HG02981 (cell line): ENCODE data around the gene JMJD4.

Experiments
- ATAC-seq: cut with Tn5 transposase; IDR thresholded peaks from one replicate; pipeline ENCODE4 v1.9.1; 2021; ENCODE audit warnings: mild to moderate bottlenecking, moderate library complexity; ENCODE audit not compliant: unreplicated experiment

The JMJD4 gene

DNA sequence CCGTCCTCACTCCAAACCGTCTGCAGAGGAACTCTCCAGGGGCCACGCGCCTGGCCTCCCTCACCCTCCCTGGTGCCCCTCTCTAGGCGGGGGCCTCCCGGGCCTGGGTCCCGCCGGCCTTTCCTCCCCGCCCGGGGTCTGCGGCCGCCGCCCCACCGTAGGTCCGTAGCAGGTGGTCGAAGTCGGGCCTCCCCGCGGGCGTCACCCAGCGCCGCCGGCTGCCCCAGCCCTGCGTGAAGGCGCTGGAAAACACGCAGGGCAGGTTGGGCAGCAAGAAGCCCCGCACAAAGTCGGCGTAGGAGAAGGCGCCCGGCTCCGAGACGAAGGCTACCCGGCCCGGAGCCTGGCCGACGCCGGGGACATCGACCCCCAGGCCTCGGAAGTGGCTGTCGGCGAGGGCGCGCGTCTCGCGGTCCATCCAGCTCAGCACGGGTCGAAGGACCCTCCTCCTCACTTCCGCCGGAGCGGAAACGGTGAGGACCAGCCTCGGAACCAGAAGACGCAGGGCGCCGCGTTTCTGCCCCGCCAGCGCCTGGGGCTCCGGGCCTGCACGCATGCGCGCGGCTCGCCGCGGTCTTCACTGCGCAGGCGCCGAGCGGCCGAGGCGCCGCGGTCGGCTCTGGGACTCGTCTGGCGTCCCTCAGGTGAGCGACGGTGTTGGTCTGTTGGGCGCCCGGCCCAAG, at the start of gene JMJD4, which contains the start of gene SNAP47:
JMJD4 (minus strand) TSS at position 447 of the 683 bp plus-strand sequence; CDS start at position 418, 29 bp downstream.
SNAP47 (plus strand) TSS at position 580 of the 683 bp plus-strand sequence. CDS start 12,302 bp downstream, outside the sequence.
- ATAC-seq, result peak; percentile 91

GRCh38 chr1:227782226-227782625, 47.1 kb upstream of the JMJD4 start:
- ATAC-seq, result no peak

GRCh38 chr1:227781314-227781930, 46.3 kb upstream of the JMJD4 start:
- ATAC-seq, result no peak

DNA sequence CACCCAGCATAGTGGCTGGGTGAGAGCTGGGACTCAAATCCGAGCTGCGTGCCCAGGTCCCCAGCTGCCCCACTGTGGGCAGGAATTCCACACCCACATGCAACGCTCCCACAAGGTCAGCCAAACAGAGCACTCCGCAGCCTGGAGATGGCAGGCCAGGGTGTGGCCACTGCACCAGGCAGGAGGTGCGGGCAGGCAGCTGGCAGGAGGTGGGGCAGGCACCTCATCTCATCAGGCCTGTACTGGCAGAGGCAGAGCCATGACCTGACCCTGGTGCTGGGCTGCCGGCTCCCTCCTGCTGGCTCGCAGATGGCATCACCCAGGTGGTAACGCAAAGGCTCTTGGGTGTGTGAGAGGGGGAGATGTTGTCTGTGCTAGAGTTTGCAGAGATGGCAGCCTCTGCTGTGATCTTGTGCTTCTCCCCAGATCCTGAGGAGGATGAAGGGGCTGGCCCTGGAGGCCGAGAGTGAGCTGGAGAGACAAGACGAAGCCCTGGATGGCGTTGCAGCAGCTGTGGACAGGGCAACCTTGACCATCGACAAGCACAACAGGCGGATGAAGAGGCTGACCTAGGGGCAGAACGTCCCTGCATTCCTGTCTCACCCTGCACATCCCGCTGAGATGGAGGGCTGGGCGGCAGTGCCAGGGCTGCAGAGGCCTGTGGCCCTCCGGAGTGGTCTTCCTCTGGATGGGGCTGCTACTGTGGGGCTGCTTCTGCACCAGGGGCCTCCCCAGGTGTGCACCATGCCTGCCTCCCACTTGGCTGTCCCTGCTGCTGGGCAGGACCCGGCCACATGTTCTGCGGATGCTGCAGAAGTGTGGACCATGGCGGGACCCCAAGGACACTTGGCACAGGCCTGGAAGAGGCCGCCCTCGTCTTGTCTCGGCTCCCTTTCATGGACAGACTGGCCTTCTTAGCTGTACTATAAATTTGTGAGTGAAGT, 45.3 kb upstream of the JMJD4 start:
- ATAC-seq, result no peak

DNA sequence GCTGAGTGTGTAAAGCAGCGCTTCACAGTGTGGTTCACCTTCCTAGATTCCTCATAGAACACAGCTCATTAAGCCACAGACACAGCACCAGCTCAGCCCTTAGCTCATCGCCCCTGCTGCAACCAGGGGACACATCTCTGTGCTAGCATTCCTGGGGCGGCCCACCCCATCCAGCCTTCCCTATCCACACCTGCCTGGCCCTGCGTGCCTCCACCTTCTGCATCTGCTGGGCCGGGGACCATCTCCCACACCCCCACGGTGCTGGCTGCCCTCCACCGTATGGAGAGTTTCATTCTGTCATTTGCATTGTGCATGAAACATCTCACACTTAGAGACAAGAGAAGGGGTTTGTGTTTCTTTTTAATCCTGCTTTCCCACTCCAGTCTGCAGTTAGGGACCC, 44.6 kb upstream of the JMJD4 start:
- ATAC-seq, result no peak

DNA sequence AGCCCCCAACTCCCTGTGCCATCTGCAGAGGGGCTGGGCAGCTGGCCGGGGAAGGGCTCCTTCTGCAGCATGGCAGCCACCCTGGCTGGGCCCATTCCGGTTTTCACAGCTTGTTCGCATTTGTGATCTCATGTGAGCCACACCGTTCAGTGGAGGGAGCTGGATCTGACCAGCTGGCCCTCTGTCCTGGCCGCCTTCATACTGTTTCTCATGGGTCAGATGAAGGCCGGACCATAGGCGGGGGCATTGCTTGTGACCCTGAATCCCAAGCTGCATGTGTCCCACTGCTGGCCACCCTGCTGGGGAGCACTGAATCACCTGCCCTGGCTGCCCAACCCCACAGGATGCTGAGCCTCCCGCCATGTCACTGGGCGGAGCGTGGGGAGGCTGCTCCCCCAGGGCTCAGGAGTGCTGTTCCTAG, 43.9 kb upstream of the JMJD4 start:
- ATAC-seq, result no peak

DNA sequence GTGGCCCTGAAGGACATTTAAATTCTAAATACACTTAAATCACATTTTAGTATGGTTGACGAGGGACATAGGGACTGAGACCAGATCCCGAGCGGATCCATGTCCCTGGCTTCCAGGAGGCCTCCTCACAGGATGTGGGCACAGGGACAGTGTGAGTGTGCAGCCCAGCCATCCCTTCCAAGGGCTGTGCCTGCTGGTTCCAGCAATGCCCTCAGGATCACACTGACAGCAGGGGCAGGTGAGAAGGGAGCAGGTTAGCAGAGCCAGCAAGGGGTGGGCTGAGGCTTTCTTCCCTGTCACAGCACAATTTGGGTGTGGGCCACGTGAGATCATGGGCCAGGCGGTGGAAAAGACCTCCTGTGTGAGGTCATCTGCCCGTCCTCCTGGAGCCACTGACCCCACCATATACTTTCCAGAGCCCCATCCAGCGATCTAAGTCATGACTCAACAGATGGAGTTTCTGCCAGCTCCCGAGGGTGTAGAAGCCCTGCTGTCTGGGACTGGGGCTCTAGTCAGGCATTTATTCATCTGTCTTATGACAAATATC, 43.4 kb upstream of the JMJD4 start:
- no peak for ATAC-seq

- no peak for ATAC-seq
Observed at GRCh38 chr1:227777646-227778045, 42.5 kb upstream of the JMJD4 start.

- ATAC-seq, result no peak
Observed at GRCh38 chr1:227777156-227777555, 42.1 kb upstream of the JMJD4 start.

GRCh38 chr1:227776331-227776771, 41.2 kb upstream of the JMJD4 start:
- ATAC-seq, result no peak

- ATAC-seq, result no peak
Observed at GRCh38 chr1:227775841-227776240, 40.7 kb upstream of the JMJD4 start.

DNA sequence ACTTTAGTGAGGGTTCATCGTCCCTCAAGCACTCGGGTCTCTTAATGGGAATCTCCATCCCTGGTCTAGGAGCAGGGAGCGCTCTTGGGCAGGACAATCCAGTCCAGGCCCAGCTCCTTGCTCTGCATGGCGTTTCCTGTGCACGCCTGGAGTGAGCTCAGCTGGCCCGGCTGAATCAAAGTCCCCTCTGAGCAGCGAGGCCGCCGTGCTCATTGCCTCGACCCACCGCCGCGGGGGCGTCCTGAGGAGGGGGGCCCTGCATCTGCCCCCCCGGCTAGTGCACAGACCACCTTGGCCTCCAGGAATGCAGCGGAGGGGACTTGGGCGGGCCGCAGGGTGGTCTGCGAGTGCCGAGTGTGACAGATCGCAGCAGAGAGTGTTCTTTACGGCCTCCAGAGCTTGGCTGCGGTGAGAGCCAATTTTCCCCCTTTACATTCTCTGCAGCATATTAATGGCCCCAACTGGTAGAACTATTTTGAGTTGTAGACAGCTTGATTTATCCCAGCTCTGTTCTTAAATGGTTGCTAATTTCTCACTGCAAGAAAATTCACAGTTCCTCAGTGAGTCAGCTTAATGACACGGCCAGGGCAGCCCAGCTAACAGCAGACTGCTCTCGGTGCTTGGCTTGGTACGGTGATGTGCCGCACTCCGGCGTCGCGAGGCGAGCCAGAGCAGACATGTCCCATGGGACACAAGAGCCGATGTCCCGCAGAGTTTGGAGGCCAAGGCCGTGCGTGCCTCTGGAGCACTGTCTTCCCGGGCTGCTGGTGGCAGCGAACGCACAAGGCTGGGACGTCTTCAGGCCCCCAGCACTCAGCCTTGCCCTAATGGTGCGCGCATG, 39.9 kb upstream of the JMJD4 start:
- ATAC-seq, result no peak

DNA sequence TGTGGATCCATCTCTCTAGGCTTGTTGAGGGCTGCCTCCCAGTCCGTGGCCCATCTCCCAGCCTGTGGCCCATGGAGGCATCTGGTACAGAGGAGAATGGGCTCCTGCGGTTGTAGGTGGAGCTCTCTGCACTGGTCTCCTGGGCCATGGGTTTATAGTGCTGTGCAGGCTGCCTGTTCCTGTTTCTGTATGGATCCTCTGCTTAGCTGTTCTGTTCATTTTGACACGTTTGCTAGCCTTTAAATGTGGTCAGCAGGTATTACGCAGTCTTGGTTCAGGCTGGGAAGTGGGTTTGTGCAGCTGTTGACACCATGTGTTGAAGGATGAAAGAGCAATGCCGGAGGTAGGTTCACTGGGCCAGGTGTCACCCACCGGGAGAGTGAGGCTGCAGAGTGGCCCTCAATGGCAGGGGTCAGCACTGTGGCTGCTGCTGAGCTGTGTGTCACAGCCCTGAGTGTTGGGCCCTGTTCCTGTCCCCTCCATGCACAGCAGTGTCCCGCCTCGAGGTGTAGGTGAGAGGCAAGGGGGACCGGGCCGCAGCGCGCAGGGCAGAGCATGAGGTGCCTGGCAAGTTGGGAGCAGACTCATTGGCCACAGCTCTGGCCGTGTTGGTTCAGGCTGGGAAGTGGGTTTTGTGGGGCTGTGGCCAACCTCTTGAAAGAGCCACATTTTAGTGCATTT, 39.1 kb upstream of the JMJD4 start:
- no peak for ATAC-seq

DNA sequence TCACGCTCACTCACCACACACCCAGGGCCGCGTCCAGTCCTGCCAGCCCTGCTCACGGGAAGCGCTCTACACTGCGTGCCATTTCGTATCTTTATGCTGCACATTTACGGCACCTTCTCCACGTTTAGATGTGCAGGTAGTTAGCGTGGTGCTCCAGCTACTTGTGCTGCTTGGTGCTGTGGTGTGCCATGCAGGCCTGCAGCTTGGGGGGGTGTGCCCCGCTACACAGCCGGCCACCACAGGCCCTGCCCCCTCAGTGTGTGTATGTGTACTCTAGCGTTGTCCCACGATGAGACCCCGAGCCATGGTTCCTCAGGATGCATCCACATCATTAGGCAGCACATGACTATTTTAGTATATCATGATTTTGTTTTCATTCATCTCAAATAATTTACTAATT, 38.5 kb upstream of the JMJD4 start:
- no peak for ATAC-seq

DNA sequence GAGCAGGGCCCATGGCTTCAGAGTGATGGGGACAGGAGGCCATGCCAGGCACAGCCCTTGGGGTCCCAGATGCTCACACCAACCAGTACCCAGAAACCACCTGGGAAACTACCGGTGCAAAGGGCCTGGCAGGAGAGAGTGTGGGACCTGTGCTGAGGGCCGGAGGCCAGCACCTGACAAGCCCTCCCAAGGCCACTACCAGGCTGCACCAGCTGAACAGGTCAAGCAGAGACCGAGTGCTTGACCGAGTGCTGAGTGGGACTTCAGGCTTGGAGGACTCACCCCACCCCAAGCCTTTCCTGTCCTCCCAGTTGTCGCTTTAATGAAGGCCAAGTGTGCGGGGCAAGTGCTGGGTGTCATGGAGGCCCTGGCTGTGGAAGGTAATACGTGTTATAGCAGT, 36.7 kb upstream of the JMJD4 start:
- no peak for ATAC-seq

- no peak for ATAC-seq
Observed at GRCh38 chr1:227771326-227771725, 36.2 kb upstream of the JMJD4 start.

DNA sequence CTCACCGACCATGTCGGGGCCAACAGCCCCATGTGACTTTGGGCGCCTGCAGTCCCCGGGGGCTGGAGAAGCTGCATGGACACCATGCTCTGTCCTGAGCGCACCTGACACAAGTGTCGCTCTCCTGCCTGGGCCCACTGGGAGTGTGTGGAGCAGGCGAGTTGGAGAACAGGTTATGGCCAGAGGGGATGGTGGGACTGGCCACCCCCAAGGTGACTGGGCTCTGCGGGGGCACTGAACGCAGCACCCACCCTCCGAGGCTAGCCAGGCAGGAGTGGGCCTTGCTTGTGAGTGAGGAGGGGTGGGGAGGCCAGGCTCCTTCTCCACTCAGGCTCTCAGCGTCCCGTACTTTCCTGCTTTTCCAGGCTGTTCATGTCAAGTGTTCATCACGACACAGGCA, 35.7 kb upstream of the JMJD4 start:
- no peak for ATAC-seq

DNA sequence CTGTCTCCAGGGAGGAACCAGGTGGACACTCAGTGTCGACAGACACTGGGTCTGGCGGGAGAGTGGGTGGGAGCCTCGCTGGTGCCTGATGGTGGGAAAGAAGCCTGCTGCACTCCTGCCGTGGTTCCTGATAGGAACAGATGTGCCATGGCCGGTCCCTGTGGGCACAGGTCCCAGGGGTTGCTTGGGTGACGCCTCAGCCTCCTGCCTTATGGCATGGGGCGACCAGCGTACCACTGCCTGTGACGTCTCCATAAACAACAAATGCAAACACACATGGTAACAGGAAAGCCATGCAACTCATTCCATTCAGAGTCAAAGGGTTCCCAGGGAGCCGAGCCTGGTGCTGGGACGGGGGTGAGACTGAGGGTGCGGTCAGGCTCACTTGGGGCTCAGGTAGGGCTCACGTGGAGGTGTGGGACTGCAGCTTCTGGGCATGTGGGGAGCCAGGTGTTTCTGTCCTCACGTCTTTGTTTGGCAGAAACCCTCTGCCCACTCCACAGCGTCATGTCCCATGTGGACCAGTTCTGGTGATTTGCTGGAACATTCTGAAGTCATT, 34.9 kb upstream of the JMJD4 start:
- ATAC-seq, result no peak
